Eye (tissue), 1 donor: ENCODE results near the gene DGLUCY.
"Not testable (repeated sequence)": the region's sequence is repeated elsewhere in the genome, so short reads cannot be mapped to it uniquely, and the experiment has no call there.

Experiments used
- DNase-seq: peaks from one replicate; pipeline ENCODE4 v3.0.0-alpha.2; 2015

The DGLUCY gene

DNA sequence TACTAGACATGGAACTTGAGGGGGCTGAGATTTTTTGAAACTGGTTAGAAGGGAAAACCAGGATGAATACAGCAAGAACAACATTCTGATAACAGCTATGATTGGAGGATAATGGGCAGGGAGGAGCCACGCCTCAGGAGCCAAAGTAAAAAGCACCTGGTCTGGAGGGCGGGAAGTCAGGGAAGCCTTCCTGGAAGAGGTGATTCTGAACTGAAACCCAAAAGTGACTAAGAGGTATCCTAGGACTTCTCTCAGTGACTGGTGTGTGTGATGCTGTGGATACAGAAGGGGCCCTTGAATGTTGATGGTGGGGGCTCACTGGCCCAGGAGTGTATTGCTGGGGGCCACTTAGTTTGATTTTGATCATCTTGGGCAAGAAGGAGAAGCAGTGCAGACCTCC is 149.5 kb downstream of the DGLUCY start:
- DNase-seq = no peak

DNA sequence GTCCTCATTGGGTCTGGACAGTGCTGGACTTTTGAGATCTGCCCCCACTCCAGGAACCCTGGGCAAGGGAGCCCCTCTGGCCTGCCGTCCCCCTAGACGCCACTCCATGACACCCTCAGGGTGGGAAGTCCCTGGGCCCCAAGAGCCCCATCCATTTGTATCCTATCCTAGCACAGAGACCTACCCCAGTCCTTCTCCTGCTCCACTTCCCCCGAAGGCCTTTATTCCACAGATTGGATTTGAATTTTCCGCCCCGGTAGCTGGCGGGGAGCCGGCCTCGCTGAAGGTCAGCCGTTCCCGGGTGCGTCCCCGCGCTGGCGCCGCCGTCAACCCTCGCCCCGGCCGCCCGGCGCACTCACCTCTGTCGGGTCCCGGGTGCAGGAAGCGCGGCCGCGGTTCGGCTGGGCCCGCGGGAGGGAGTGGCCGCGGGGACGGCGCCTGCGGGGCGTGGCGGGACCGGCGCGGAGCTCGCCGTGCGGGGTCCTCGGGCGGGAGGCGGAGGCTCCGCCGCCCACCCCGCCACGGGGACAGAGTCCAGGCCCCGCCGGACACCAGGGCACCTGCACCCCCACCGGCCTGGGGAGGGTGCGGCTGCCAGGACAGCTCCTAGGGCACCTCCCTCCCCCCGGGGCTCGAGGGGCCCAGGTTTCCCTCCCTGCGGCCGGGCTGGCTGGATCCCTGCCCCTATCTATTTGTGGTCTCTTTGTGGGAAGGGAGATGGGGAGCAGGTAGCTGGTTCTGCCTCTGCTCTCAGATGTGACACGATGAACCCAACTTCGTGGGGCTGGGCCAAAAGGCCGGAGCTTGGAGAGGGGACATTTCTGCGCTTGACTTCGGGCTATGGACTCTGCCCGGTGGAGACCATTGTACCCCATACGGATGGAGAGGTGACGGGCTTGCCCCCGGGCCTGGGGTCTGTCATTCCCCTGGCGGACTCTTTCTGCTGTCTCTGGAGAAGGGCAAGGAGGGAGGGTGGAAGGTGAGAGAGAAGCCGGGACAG is 150.6 kb downstream of the DGLUCY start:
- peak; percentile 66 for DNase-seq

DNA sequence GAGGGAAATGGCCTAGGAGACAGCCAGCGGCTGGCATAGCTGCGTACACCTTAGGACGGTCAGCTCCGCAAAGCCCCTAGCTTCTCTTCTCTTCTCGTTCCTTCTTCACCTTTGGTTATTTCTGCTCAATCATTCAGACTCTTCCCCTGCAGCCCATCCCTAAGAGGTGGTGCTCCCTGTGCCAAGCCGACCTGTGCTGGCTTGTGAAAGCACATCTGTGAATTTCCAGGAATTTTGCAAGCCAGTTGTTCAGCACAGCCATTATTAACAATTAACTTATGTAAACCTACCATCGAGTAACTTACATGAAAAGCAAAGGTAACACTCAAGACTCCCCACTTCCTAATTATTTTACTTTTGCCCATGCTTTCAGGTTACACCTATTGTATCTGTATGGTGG is 151.5 kb downstream of the DGLUCY start:
- no peak for DNase-seq

DNA sequence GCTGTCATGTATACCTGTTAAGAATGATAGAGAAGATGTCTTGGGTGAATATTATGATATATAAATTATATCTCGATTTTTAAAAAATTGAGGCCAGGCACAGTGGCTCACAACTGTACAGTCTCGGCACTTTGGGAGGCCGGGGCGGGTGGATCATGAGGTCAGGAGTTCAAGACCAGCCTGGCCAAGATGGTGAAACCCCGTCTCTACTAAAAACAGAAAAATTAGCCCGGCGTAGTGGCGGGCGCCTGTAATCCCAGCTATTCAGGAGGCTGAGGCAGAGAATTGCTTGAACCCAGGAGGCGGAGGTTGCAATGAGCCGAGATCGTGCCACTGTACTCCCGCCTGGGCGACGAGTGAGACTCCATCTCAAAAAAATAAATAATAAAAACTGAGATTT is 152.4 kb downstream of the DGLUCY start:
- not testable (repeated sequence) for DNase-seq

DNA sequence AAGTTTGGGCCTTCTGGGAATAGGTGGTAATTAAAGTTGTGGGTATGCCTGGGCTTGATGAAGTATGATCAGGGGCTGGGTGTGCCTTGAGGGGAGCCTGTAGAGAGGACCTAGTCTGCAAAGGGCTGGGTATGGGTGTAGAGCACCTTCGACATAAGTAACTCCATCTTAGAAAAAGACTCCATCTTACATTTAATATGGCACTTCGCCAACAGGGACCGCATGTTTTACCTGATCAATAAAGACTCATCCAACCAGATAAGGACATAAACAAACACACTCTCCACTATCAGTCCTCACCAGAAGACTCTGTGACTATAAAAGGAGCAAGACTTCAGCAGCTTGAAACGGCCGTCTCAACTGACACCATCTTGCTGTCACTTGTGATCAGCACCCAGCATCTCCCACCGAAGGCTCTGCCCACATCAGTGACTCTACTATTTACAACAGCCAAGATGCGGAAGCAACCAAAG is 154.1 kb downstream of the DGLUCY start:
- peak; percentile 25 for DNase-seq

DNA sequence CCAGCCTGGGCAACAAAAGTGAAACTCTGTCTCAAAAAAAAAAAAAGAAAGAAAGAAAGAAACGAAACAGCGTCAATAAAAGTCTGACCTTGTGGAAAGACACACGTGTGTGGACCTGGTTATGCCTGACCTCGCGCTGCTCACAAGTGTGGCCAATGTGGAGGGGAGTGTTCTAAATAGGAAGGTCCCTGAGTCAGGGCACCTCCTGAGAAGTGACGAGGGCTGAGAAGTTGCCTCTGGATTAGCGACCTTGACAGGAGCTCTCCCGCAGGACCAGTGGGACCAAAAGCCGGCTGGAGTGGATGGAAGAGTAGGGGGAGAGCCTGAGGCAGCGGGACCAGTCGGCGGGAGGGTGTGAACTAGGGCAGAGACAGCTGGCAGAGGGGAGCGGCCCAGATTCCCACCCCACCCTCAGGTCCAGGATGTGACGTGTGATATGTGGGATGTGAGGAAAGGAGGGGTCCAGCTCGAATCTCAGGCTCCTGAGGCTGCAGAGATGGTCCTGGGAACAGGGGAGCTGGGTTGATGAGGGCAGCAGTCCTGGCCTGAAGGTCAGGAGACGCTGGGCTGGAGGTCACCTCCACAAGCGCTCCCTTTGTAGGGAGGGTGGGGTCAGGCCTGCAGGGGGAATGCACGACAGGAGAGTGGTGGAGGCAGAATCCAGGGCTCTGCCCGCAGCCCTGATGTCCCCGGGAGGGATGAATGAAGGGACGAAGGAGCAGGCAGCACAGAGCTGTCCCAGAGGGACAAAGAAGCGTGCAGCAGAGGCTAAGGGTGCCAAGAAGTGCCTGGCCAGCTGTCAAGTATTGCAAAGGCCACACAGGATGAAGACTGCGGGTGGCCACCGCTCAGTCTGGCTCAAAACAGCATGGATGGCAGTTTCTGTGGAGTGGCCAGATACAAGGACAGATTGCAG is 155.5 kb downstream of the DGLUCY start:
- peak; percentile 59 for DNase-seq

DNA sequence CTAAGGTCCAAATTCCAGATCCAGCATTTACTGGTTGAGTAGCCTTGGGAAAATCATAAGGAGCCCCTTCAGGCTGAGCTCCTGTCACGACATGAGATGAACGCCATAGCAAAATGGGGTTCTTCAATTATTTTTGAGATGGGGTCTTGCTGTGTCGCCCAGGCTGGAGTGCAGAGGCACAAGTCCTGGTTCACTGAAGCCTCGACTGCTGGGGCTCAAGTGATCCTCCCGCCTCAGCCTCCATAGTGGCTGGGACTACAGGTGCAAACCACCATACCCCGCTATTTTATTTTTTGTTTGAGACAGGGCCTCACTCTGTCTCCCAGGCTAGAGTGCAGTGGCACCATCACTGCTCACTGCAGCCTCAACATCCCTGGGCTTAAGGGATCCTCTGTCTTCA is 156.3 kb downstream of the DGLUCY start:
- no peak for DNase-seq

DNA sequence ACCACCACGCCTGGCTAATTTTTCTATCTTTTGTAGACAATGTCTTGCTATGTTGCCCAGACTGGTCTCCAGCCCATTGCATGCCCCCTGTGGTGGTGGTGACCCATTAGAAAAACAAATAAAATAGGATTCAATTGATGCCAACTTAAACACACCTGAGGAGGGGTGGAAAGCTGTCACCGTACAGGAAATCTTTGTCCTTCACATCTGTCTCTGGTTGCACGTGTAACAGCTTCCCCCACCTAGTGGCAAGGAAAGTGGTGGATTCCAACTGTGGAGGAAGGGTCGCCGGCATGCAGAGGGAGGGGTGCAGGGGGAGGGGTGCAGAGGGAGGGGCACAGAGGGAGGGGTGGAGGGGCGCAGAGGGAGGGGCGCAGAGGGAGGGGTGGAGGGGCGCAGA is 156.7 kb downstream of the DGLUCY start:
- DNase-seq = no peak

DNA sequence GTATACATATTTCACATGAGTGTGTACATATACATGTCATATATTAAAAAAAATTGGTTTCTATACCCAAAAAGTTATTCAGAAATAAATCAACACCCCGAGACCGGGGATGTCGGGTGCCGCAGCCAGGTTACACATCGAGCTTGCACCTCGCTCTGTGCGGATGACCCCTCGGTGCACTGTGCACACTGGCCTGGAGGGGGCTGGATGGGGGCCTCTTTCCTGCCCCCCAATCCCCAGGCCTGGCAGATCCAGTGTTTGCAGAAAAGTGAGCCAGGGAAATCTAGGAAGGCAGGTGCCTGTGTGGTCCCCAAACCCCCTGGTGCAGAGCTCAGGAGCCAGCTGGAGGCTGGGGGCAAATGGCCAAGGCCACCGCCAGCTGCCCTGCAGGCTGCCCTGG is 157.8 kb downstream of the DGLUCY start:
- DNase-seq = no peak

DNA sequence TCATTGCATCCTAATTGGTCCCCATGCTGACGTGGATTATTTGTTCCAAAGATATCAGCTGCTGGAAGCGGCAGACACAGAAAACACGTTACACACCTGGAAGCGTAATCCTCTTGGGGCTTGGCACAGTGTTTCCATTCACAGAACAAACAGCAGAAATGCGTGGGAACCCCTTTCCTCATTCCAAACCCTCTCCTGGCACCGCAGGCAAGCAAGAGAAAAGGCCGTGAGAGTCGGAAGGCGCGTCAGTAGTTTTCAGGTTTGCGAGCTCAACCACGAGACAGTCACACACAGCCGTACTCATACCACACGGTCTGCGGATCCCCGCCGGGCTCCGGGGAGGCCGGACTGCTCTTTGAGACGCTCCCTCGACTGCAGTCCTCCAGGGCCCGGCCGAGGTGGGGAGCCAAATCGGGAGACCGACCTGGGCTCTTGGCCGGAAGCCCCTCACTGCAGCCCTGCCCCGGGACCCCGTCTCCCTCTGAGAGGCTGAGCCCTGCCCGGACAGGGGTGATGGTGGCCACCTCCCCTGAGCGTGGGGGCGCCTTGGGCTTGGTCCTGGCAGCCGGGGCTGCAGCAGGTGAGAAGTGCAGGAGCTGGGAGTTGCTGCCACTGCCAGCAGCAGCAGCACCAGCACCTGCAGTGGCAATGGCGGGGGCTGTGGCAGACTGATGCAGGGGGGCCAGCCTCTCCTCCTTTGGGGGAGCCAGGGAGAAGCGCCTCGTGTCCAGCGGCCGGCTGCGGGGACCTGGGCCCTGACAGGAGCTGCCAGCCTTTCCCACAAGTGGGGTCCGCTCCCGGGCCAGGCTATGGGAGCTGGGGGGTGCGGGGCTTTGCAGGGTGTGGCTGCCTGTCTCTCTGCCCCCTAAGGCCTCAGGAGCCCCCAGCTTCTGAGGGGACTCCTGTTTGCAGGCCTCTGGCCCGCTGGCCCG is 158.7 kb downstream of the DGLUCY start:
- no peak for DNase-seq

DNA sequence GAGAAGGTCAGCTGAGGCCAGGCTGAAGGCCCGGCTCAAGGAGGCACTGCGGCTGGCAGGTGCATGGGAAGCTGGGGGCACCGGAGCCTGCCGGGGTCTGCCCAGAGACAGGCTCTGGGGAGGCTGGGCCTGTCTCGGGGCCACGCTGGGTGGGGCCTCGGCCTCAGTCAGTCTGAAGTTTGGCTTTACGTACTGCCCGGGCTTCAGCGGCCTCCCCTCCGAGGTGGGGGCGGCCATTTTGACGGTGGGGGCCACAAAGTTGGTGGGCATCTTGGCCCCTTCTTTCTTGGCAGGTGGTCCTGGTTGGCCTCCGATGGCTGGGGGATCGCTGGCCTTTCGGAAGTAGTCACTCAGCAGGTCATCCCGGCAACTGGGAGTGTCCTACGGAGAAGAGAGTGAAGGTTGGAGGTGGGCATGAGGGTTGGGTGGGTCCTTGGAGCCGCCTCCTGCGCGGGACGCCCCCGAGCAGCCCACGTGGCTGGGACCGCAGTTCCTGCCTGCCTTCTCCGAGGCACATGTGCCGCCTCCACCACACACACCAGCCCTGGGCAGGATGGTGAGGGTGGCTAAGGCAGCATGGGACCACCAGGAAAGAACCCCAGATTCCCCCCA is 159.5 kb downstream of the DGLUCY start:
- no peak for DNase-seq

DNA sequence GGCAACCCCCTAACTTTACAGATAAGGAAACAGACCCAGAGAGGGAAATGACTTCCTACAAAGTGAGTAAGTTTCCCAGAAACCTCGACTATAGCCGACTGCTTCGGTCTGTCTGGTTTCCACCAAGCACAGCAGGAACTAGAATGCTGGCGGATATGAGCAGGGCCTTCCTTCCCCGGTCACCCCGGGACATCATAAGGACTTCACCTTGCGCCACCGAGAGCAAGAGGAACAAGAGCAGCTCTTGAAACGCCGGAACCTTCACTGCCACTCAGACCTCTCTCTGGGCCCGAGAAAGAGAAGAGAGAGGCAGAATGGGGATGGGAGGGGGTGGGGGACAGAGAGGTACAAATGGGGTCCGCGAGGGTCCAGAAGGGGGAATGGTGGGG is 160.0 kb downstream of the DGLUCY start:
- DNase-seq = no peak

DNA sequence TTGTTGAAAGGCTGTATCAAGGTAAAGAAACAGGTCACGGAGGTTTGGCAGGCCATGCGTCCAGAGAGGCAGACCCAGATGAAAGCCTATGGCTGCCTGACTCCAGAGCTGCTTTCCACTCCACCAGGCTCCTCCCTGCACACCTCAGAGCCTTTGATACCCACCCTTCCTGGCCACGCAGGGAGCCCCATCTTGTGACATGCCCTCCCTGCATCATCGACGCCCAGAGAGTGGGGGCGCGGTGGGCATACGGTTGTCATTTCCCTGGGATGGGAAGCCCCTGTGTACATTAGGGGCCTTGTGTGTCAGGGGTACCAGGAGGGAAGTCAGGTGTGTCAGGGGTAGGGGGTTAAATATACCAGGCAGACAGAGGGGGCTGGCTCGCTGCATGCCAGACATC is 160.9 kb downstream of the DGLUCY start:
- DNase-seq = no peak
